Epithelial cell of prostate (primary cell): ENCODE results near the gene ARL4A.
"Not testable (repeated sequence)": the region's sequence is repeated elsewhere in the genome, so short reads cannot be mapped to it uniquely, and the experiment has no call there.

ENCODE experiments used
- DNase-seq: peaks from one replicate; pipeline ENCODE4 v3.0.0-alpha.2; 2011; ENCODE audit warnings: low read depth, low spot score
- H3K27ac ChIP-seq: fragments of 450-650 bp; 2 replicates; pipeline ENCODE4 v1.5.1; 2017; ENCODE audit warnings: mild to moderate bottlenecking

The ARL4A gene

GRCh38 chr7:12686891-12687717 lies at the start of gene ARL4A:
Gene ARL4A (plus strand): TSS chr7:12687633. CDS start chr7:12688255, 622 bp downstream.
- peak; percentile 95 for DNase-seq
- peak within 1 kb of the TSS; percentile 84 for H3K27ac ChIP-seq

GRCh38 chr7:12637819-12638592 lies 49.4 kb upstream of the ARL4A start:
- H3K27ac ChIP-seq = no peak overlapping the region
- no peak for DNase-seq

- DNase-seq = no peak
- no peak overlapping the region for H3K27ac ChIP-seq
Observed at GRCh38 chr7:12638851-12639456, 48.5 kb upstream of the ARL4A start.

GRCh38 chr7:12640299-12641096 lies 46.9 kb upstream of the ARL4A start:
- no peak overlapping the region for H3K27ac ChIP-seq
- DNase-seq = no peak

- H3K27ac ChIP-seq = no peak overlapping the region
- no peak for DNase-seq
Observed at GRCh38 chr7:12641196-12641595, 46.2 kb upstream of the ARL4A start.

GRCh38 chr7:12642508-12642907 lies 44.9 kb upstream of the ARL4A start:
- H3K27ac ChIP-seq = no peak overlapping the region
- no peak for DNase-seq

- DNase-seq = no peak
- no peak overlapping the region for H3K27ac ChIP-seq
Observed at GRCh38 chr7:12643001-12643643, 44.3 kb upstream of the ARL4A start.

- DNase-seq = no peak
- no peak overlapping the region for H3K27ac ChIP-seq
Observed at GRCh38 chr7:12643644-12644043, 43.8 kb upstream of the ARL4A start.

- not testable (repeated sequence) for H3K27ac ChIP-seq, DNase-seq
Observed at GRCh38 chr7:12645212-12645611, 42.2 kb upstream of the ARL4A start.

- H3K27ac ChIP-seq = no peak overlapping the region
- DNase-seq = no peak
Observed at GRCh38 chr7:12646139-12646538, 41.3 kb upstream of the ARL4A start.

GRCh38 chr7:12647364-12648219 lies 39.8 kb upstream of the ARL4A start:
- peak overlapping the region; percentile 47 for H3K27ac ChIP-seq
- DNase-seq = peak; percentile 44

- no peak for DNase-seq
- H3K27ac ChIP-seq = peak overlapping the region; percentile 47
Observed at GRCh38 chr7:12648704-12649261, 38.6 kb upstream of the ARL4A start.

GRCh38 chr7:12649348-12649747 lies 38.1 kb upstream of the ARL4A start:
- DNase-seq = no peak
- H3K27ac ChIP-seq = peak overlapping the region; percentile 47

GRCh38 chr7:12650080-12650479 lies 37.4 kb upstream of the ARL4A start:
- DNase-seq = no peak
- peak overlapping the region; percentile 47 for H3K27ac ChIP-seq

GRCh38 chr7:12653110-12653509 lies 34.3 kb upstream of the ARL4A start:
- H3K27ac ChIP-seq = no peak overlapping the region
- no peak for DNase-seq

- DNase-seq = no peak
Observed at GRCh38 chr7:12653518-12653917, 33.9 kb upstream of the ARL4A start.

GRCh38 chr7:12655161-12655560 lies 32.3 kb upstream of the ARL4A start:
- no peak overlapping the region for H3K27ac ChIP-seq
- DNase-seq = no peak

More at GRCh38 chr7:12653518-12653917, 33.9 kb upstream of the ARL4A start:
- no peak overlapping the region for H3K27ac ChIP-seq

GRCh38 chr7:12660423-12660822 lies 27.0 kb upstream of the ARL4A start:
- H3K27ac ChIP-seq, DNase-seq: not testable (repeated sequence)
